Liver (tissue), 9 donors: ENCODE results near the gene ZNF738. TPM values are rescaled to one million over a fixed set of nuclear protein-coding genes. Genes with fewer than 3 reads are reported as not detected.

Source experiments
- DNase-seq: peaks from one replicate; pipeline ENCODE4 v3.0.0-alpha.2; 2017; ENCODE audit warnings: low spot score
- H3K27ac ChIP-seq, 2 donors: one replicate each; pipeline ENCODE4 v1.7.0; 2013; ENCODE audit warnings: inconsistent platforms in 2 of 2, low read length in 2 of 2, control low read depth in 1 of 2, low read depth in 1 of 2, mild to moderate bottlenecking in 1 of 2
- H3K27me3 ChIP-seq, 4 donors: one replicate each; pipeline versions ENCODE4 v1.6.1 to v1.7.0; 2013; ENCODE audit warnings: low read length in 3 of 4, inconsistent platforms in 1 of 4, mild to moderate bottlenecking in 1 of 4, moderate library complexity in 1 of 4; ENCODE audit not compliant: control insufficient read depth in 4 of 4, insufficient read depth in 4 of 4
- H3K36me3 ChIP-seq, 4 donors: one replicate each; pipeline versions ENCODE4 v1.6.1 to v1.7.0; 2013; ENCODE audit warnings: low read length in 3 of 4, mild to moderate bottlenecking in 3 of 4, low read depth in 1 of 4, moderate library complexity in 1 of 4; ENCODE audit not compliant: control insufficient read depth in 4 of 4, insufficient read depth in 3 of 4
- H3K4me1 ChIP-seq, 4 donors: one replicate each; pipeline versions ENCODE4 v1.6.1 to v1.7.0; 2013; ENCODE audit warnings: low read length in 3 of 4, mild to moderate bottlenecking in 3 of 4, moderate library complexity in 1 of 4; ENCODE audit not compliant: control insufficient read depth in 4 of 4, insufficient read depth in 4 of 4
- H3K4me3 ChIP-seq, 3 donors: one replicate each; pipeline versions ENCODE4 v1.6.1 to v1.7.0; 2013; ENCODE audit warnings: low read length in 3 of 3, control low read depth in 1 of 3, low read depth in 1 of 3, mild to moderate bottlenecking in 1 of 3
- H3K9ac ChIP-seq, 2 donors: one replicate each; pipeline ENCODE4 v1.7.0; 2013; ENCODE audit warnings: low read length in 2 of 2, mild to moderate bottlenecking in 2 of 2, moderate library complexity in 2 of 2, control low read depth in 1 of 2, low read depth in 1 of 2
- H3K9me3 ChIP-seq, 4 donors: one replicate each; pipeline versions ENCODE4 v1.6.1 to v1.7.0; 2013; ENCODE audit warnings: low read length in 3 of 4; ENCODE audit not compliant: control insufficient read depth in 4 of 4
- FOXA1 ChIP-seq: IDR thresholded peaks from 2 replicates; pipeline ENCODE4 v1.6.1; 2016; ENCODE audit warnings: antibody characterized with exemption
- FOXA2 ChIP-seq: IDR thresholded peaks from 2 replicates; pipeline ENCODE4 v1.6.1; 2016; ENCODE audit warnings: antibody characterized with exemption
- GABPA ChIP-seq, 2 donors: IDR thresholded peaks in 1 of 2; conservative IDR thresholded peaks in 1 of 2; 2 replicates each; pipeline ENCODE4 v1.6.1; 2016; ENCODE audit warnings: antibody characterized with exemption in 2 of 2, mild to moderate bottlenecking in 1 of 2, moderate library complexity in 1 of 2
- HNF4A ChIP-seq, 2 donors: conservative IDR thresholded peaks; 2 replicates each; pipeline ENCODE4 v1.6.1; 2016; ENCODE audit warnings: antibody characterized with exemption in 2 of 2, mild to moderate bottlenecking in 2 of 2
- HNF4G ChIP-seq: IDR thresholded peaks from 2 replicates; pipeline ENCODE4 v1.6.1; 2016; ENCODE audit warnings: antibody characterized with exemption
- JUND ChIP-seq, 2 donors: IDR thresholded peaks; 2 replicates each; pipeline ENCODE4 v1.6.1; 2016; ENCODE audit warnings: antibody characterized with exemption in 2 of 2
- NR2F2 ChIP-seq: IDR thresholded peaks from 2 replicates; pipeline ENCODE4 v1.6.1; 2016; ENCODE audit warnings: antibody characterized with exemption
- RAD21 ChIP-seq, 2 donors: IDR thresholded peaks; 2 replicates each; pipeline ENCODE4 v1.6.1; 2016; ENCODE audit warnings: antibody characterized with exemption in 2 of 2, mild to moderate bottlenecking in 2 of 2
- RXRA ChIP-seq, 2 donors: IDR thresholded peaks; 2 replicates each; pipeline ENCODE4 v1.6.1; 2017 to 2018; ENCODE audit warnings: antibody characterized with exemption in 2 of 2, mild to moderate bottlenecking in 1 of 2
- SP1 ChIP-seq: IDR thresholded peaks from 2 replicates; pipeline ENCODE4 v1.6.1; 2018; ENCODE audit warnings: antibody characterized with exemption, mild to moderate bottlenecking
- TAF1 ChIP-seq: conservative IDR thresholded peaks from 2 replicates; pipeline ENCODE4 v1.6.1; 2016; ENCODE audit warnings: antibody characterized with exemption, mild to moderate bottlenecking
- YY1 ChIP-seq: IDR thresholded peaks from 2 replicates; pipeline ENCODE4 v1.6.1; 2016; ENCODE audit warnings: antibody characterized with exemption, mild to moderate bottlenecking
- WGBS: extraction: QIAGEN DNeasy Blood & Tissue Kit; methylation state at CpG from one replicate; pipeline ENCODE4 v1.1.7; 2013; 5-methylcytosine and 5-hydroxymethylcytosine counted together
- polyA plus RNA-seq, 2 donors: library from polyadenylated mRNA; stranded (reverse) in 1 of 2; unstranded in 1 of 2; fragments of 200-250 nt in 1 of 2; fragments of >200 nt in 1 of 2; fragmentation: Nextera tagmentation in 1 of 2; extraction: Ambion mirVana in 1 of 2; gene quantifications; one replicate each; pipeline versions ENCODE4 v1.2.1 to v1.2.3, GENCODE V29; 2013 to 2015
- total RNA-seq, 2 donors: library from RNA; depleted of rRNA; stranded (reverse); fragments of >200 nt; gene quantifications; one replicate each; pipeline ENCODE4 v1.2.3, GENCODE V29; 2014
- TF ChIP-seq, protein P1 (sequence below): IDR thresholded peaks from 2 replicates; pipeline ENCODE4 v1.6.1; 2016; ENCODE audit warnings: antibody characterized with exemption
- TF ChIP-seq, protein P2 (sequence below): IDR thresholded peaks from 2 replicates; pipeline ENCODE4 v1.6.1; 2016; ENCODE audit warnings: antibody characterized with exemption
- TF ChIP-seq, protein P3 (sequence below): fragments of 150-350 bp; IDR thresholded peaks from 2 replicates; pipeline ENCODE4 v1.5.1; 2017; ENCODE audit warnings: improper control_type of control experiment, low read depth, low read length; ENCODE audit not compliant: missing input control
- TF ChIP-seq, protein P4 (sequence below): IDR thresholded peaks from 2 replicates; pipeline ENCODE4 v1.6.1; 2016; ENCODE audit warnings: antibody characterized with exemption, mild to moderate bottlenecking
- TF ChIP-seq, protein P5 (sequence below): IDR thresholded peaks from 2 replicates; pipeline ENCODE4 v1.6.1; 2016; ENCODE audit warnings: antibody characterized with exemption
- donor health status: healthy.
- donor health status: healthy.
- donor health status: healthy.
- donor health status: healthy.
- donor health status: healthy.

ZNF738 gene
- total and polyA plus RNA-seq, 4 donors, result 0.29 to 4.5 (median 0.58) TPM

DNA sequence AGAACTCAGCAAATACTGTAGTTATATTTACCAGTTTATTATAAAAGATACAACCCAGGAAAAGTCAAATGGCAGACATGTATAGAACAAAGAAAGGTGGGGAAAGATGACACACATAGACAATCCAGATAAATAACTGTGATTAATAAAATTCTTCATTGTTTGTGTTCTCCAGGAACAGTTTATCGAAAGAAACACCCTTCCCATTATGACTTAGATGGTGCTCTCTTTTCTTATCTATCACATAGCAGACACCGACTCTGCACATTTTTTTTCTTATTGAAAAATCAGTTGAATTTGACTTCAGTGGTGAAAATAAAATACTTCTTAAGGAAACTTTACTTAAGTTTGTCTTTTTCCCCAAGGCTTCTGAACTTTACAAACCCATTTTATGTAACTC is 35.8 kb upstream of the ZNF738 start:
- Histone ChIP-seq H3K36me3 (peaks cover 0 to 2% (median under 1%) of the 10 kb centered on the region in 4 donors), H3K4me1 (peaks cover 0 to 4% (median 0%) of the 10 kb centered on the region in 4 donors), H3K9ac (no peak overlapping the region), H3K27ac (no peak overlapping the region), H3K4me3 (no peak overlapping the region), H3K9me3 (no peaks in the 10 kb centered on the region), H3K27me3 (no peaks in the 10 kb centered on the region)
- DNase-seq, result no peak
- TF ChIP-seq YY1 (no peak), TAF1 (no peak), HNF4G (no peak), NR2F2 (no peak), SP1 (no peak), FOXA2 (no peak), FOXA1 (no peak), RXRA (IDR thresholded peaks at IDR 0.05) (no peak), GABPA (IDR thresholded peaks at IDR 0.05 in 1 of 2, conservative IDR thresholded peaks at IDR 0.05 in 1 of 2) (no peak), HNF4A (conservative IDR thresholded peaks at IDR 0.05) (no peak), RAD21 (IDR thresholded peaks at IDR 0.05) (no peak)
- TF ChIP-seq, protein P1, sequence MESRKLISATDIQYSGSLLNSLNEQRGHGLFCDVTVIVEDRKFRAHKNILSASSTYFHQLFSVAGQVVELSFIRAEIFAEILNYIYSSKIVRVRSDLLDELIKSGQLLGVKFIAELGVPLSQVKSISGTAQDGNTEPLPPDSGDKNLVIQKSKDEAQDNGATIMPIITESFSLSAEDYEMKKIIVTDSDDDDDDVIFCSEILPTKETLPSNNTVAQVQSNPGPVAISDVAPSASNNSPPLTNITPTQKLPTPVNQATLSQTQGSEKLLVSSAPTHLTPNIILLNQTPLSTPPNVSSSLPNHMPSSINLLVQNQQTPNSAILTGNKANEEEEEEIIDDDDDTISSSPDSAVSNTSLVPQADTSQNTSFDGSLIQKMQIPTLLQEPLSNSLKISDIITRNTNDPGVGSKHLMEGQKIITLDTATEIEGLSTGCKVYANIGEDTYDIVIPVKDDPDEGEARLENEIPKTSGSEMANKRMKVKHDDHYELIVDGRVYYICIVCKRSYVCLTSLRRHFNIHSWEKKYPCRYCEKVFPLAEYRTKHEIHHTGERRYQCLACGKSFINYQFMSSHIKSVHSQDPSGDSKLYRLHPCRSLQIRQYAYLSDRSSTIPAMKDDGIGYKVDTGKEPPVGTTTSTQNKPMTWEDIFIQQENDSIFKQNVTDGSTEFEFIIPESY, result no peak
- TF ChIP-seq, protein P2, sequence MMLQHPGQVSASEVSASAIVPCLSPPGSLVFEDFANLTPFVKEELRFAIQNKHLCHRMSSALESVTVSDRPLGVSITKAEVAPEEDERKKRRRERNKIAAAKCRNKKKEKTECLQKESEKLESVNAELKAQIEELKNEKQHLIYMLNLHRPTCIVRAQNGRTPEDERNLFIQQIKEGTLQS, result no peak
- TF ChIP-seq, protein P3, sequence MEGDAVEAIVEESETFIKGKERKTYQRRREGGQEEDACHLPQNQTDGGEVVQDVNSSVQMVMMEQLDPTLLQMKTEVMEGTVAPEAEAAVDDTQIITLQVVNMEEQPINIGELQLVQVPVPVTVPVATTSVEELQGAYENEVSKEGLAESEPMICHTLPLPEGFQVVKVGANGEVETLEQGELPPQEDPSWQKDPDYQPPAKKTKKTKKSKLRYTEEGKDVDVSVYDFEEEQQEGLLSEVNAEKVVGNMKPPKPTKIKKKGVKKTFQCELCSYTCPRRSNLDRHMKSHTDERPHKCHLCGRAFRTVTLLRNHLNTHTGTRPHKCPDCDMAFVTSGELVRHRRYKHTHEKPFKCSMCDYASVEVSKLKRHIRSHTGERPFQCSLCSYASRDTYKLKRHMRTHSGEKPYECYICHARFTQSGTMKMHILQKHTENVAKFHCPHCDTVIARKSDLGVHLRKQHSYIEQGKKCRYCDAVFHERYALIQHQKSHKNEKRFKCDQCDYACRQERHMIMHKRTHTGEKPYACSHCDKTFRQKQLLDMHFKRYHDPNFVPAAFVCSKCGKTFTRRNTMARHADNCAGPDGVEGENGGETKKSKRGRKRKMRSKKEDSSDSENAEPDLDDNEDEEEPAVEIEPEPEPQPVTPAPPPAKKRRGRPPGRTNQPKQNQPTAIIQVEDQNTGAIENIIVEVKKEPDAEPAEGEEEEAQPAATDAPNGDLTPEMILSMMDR, result no peak
- TF ChIP-seq, protein P4, sequence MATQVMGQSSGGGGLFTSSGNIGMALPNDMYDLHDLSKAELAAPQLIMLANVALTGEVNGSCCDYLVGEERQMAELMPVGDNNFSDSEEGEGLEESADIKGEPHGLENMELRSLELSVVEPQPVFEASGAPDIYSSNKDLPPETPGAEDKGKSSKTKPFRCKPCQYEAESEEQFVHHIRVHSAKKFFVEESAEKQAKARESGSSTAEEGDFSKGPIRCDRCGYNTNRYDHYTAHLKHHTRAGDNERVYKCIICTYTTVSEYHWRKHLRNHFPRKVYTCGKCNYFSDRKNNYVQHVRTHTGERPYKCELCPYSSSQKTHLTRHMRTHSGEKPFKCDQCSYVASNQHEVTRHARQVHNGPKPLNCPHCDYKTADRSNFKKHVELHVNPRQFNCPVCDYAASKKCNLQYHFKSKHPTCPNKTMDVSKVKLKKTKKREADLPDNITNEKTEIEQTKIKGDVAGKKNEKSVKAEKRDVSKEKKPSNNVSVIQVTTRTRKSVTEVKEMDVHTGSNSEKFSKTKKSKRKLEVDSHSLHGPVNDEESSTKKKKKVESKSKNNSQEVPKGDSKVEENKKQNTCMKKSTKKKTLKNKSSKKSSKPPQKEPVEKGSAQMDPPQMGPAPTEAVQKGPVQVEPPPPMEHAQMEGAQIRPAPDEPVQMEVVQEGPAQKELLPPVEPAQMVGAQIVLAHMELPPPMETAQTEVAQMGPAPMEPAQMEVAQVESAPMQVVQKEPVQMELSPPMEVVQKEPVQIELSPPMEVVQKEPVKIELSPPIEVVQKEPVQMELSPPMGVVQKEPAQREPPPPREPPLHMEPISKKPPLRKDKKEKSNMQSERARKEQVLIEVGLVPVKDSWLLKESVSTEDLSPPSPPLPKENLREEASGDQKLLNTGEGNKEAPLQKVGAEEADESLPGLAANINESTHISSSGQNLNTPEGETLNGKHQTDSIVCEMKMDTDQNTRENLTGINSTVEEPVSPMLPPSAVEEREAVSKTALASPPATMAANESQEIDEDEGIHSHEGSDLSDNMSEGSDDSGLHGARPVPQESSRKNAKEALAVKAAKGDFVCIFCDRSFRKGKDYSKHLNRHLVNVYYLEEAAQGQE, result no peak
- TF ChIP-seq, protein P5, sequence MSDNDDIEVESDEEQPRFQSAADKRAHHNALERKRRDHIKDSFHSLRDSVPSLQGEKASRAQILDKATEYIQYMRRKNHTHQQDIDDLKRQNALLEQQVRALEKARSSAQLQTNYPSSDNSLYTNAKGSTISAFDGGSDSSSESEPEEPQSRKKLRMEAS, result no peak
- 88% methylated on average over 2 of the region's 2 CpGs for WGBS

DNA sequence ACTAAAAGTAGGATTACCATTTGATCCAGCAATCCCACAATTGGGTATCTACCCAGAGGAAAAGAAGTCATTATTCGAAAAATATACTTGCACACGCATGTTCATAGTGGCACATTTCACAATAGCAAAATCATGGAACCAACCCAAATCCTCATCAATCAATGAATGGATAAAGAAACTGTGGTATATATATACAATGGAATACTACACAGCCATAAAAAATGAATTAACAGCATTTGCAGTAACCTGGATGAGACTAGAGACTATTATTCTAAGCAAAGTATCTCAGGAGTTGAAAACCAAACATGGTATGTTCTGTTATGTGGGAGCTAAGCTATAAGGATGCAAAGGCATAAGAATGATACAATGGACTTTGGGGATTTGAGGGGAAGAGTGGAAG is 32.6 kb upstream of the ZNF738 start:
- Histone ChIP-seq H3K36me3 (peaks cover 0 to 2% (median under 1%) of the 10 kb centered on the region in 4 donors), H3K9me3 (no peaks in the 10 kb centered on the region), H3K27ac (no peak overlapping the region), H3K27me3 (no peaks in the 10 kb centered on the region), H3K9ac (no peak overlapping the region), H3K4me1 (peaks cover 0 to 7% (median 5%) of the 10 kb centered on the region in 4 donors), H3K4me3 (no peak overlapping the region)
- WGBS, result 98% methylated on average over 2 of the region's 2 CpGs
- TF ChIP-seq HNF4A (conservative IDR thresholded peaks at IDR 0.05) (no peak), NR2F2 (no peak), JUND (IDR thresholded peaks at IDR 0.05) (no peak)
- TF ChIP-seq, protein P1, result no peak
- DNase-seq, result no peak
